Lower leg skin (tissue), 4 donors: ENCODE measurements around the gene HIRA. TPM values are rescaled to one million over a fixed set of nuclear protein-coding genes. Genes with fewer than 3 reads are reported as not detected.

ENCODE experiments used
- DNase-seq, 2 donors: peaks; one replicate each; pipeline ENCODE4 v3.0.0-alpha.2; 2019; ENCODE audit warnings: low spot score in 2 of 2
- H3K4me3 ChIP-seq: fragments of 200-600 bp; sonication (generic); 2 replicates; pipeline ENCODE4 v1.5.1; 2017; ENCODE audit warnings: mild to moderate bottlenecking, low read depth; ENCODE audit not compliant: poor library complexity, severe bottlenecking
- POLR2A ChIP-seq, 2 donors: fragments of 450-650 bp; IDR thresholded peaks; one replicate each; pipeline ENCODE4 v1.6.1; 2016 to 2017; ENCODE audit warnings: antibody characterized with exemption in 2 of 2, mild to moderate bottlenecking in 1 of 2, moderate library complexity in 1 of 2
- WGBS, 2 donors: methylation state at CpG; one replicate each; pipeline ENCODE4 v1.1.5; 2018; 5-methylcytosine and 5-hydroxymethylcytosine counted together
- intact Hi-C: fragments of 100-400 bp; cut with DNase I; formaldehyde crosslinking; loops from one replicate; pipeline ENCODE4 v1.15.0; 2023; ENCODE audit warnings: low total_unique reads
- total RNA-seq, 4 donors: library from RNA; depleted of rRNA; stranded (reverse); fragments of >200 nt; gene quantifications; one replicate each; pipeline ENCODE4 v1.1.0, GENCODE V29; 2016
- TF ChIP-seq, protein P1 (sequence below), 3 donors: fragments of 450-650 bp; IDR thresholded peaks; one replicate each; pipeline ENCODE4 v1.5.1; 2016; ENCODE audit warnings: antibody characterized with exemption in 3 of 3, mild to moderate bottlenecking in 3 of 3, moderate library complexity in 2 of 3

The HIRA gene
- total RNA-seq, 4 donors from 2014 or later: 11.5 to 21.1 (median 18.2) TPM

DNA sequence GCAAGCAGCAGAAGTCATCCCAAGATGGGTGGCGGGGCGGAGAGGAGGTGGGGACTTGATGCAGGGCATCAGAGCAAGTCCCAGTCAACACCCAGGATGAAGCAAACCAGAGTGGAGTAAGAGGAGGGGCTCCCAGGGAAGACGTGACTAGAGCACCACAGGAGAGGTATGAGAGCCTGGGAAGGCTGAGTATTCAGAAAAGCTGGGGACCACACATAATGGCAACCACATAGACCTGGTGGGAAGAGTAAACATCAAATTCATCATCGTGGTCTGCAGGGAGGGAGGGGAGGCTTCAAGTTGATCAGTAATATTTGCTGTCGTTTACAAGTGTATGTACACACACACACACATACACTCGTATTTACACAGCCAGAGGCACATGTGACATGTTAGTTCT, 79.3 kb downstream of the HIRA start:
- H3K4me3 ChIP-seq: no peak overlapping the region
- WGBS, 2 donors: 93 to 96% methylated on average over 6 of the region's 6 CpGs
- TF ChIP-seq POLR2A (IDR thresholded peaks at IDR 0.05): no peak
- TF ChIP-seq, protein P1, sequence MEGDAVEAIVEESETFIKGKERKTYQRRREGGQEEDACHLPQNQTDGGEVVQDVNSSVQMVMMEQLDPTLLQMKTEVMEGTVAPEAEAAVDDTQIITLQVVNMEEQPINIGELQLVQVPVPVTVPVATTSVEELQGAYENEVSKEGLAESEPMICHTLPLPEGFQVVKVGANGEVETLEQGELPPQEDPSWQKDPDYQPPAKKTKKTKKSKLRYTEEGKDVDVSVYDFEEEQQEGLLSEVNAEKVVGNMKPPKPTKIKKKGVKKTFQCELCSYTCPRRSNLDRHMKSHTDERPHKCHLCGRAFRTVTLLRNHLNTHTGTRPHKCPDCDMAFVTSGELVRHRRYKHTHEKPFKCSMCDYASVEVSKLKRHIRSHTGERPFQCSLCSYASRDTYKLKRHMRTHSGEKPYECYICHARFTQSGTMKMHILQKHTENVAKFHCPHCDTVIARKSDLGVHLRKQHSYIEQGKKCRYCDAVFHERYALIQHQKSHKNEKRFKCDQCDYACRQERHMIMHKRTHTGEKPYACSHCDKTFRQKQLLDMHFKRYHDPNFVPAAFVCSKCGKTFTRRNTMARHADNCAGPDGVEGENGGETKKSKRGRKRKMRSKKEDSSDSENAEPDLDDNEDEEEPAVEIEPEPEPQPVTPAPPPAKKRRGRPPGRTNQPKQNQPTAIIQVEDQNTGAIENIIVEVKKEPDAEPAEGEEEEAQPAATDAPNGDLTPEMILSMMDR (IDR thresholded peaks at IDR 0.05): no peak
- intact Hi-C loops: no loop called here
- peak in 1 of 2 donors; percentile 23 for DNase-seq

GRCh38 chr22:19351604-19352003, 79.9 kb downstream of the HIRA start:
- 93 to 95% methylated on average over 6 of the region's 6 CpGs for WGBS, 2 donors
- TF ChIP-seq, protein P1 (IDR thresholded peaks at IDR 0.05): no peak
- TF ChIP-seq POLR2A (IDR thresholded peaks at IDR 0.05): no peak
- intact Hi-C loops: no loop called here
- no peak overlapping the region for H3K4me3 ChIP-seq
- no peak for DNase-seq

- no peak overlapping the region for H3K4me3 ChIP-seq
- 95 to 96% methylated on average over 9 of the region's 9 CpGs for WGBS, 2 donors
- TF ChIP-seq POLR2A (IDR thresholded peaks at IDR 0.05): no peak
- TF ChIP-seq, protein P1 (IDR thresholded peaks at IDR 0.05): no peak
- no peak for DNase-seq
- intact Hi-C loops: no loop called here
Observed at GRCh38 chr22:19350947-19351346, 80.6 kb downstream of the HIRA start.

GRCh38 chr22:19350476-19350859, 81.1 kb downstream of the HIRA start:
- intact Hi-C loops: no loop called here
- TF ChIP-seq, protein P1 (IDR thresholded peaks at IDR 0.05): no peak
- TF ChIP-seq POLR2A (IDR thresholded peaks at IDR 0.05): no peak
- DNase-seq: no peak
- WGBS, 2 donors: 92 to 96% methylated on average over 1 of the region's 1 CpG
- H3K4me3 ChIP-seq: no peak overlapping the region

DNA sequence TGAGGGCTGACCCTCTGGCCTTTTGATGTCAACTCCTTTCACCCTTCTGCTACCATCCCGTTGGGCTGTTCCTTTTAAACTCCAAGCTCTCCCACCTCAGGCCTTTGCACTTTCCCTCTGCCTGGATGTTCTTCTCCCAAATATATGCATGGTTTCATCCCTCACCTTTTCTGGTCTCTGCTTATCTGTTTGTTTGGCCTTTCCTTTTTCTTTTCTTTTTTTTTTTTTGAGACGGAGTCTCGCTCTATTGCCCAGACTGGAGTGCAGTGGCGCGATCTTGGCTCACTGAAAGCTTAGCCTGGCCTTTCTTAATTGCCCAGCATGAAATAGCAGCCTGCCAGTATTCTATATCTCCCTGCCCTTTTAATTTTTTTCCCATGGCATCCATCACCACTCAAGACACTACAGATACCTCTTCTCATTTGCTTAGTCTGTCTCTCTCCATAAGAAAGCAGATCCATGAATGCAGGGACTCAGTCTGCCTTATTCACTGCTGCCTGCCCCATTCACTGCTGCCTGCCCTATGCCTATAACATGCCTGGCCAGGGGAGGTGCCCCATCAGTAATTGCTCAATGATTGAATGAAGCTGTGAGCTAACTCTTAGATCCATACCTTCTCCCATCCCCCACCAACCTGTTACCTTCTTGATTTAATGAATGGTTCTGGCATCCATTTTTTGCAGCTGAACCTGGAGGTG, 81.6 kb downstream of the HIRA start:
- intact Hi-C loops: no loop called here

More for the DNA sequence above, 81.6 kb downstream of the HIRA start:
- no peak overlapping the region for H3K4me3 ChIP-seq
- no peak for TF ChIP-seq POLR2A (IDR thresholded peaks at IDR 0.05)
- TF ChIP-seq, protein P1 (IDR thresholded peaks at IDR 0.05): no peak
- DNase-seq: peak in 1 of 2 donors; percentile 42
- WGBS, 2 donors: 93 to 96% methylated on average over 5 of the region's 5 CpGs
